ENCODE measurements around the gene HPN.

The HPN gene

DNA sequence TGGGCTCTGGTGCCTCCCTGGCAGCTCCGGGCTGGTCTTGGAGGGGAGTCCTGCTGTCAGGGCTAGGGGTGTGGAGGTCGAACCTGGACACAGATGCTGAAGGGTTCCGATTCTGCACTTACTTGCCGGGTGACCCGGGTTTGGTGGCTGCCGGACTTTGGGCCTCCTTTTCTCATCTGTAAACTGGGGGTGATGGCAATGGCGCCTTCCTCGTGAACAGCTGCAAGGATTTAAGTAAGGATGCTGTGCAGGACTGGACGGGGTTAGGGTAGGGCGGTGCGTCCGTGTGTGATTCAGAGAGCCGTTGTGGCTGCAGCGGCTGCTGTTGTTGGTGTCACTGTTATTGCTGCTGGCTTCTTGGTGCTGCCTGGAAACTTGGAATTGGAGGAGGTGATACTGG, 2.4 kb downstream of the HPN start:
- H3K4me3 ChIP-seq (ENCODE audit: low read length), result no peak overlapping the region
- TF ChIP-seq CTCF (IDR thresholded peaks at IDR 0.05; ENCODE audit: low read depth, low read length, poor library complexity, severe bottlenecking), result no peak
- TF ChIP-seq EZH2phosphoT487 (IDR thresholded peaks at IDR 0.05; ENCODE audit: borderline replicate concordance, low read length), result no peak
- peaks cover 37% of the 10 kb centered on the region for H3K27me3 ChIP-seq (ENCODE audit: control insufficient read depth, low read length)
- no peaks in the 10 kb centered on the region for H3K79me2 ChIP-seq (ENCODE audit: control insufficient read depth, low read length)
- H4K20me1 ChIP-seq (ENCODE audit: control insufficient read depth, insufficient read depth, low read depth, low read length), result no peaks in the 10 kb centered on the region
- H3K4me1 ChIP-seq (ENCODE audit: control insufficient read depth, low read length), result peaks cover 25% of the 10 kb centered on the region
- no peaks in the 10 kb centered on the region for H3K9me3 ChIP-seq (ENCODE audit: control insufficient read depth, insufficient read depth, low read length)
- no peaks in the 10 kb centered on the region for H3F3A ChIP-seq (ENCODE audit: control insufficient read depth, insufficient read depth)
- H3K27ac ChIP-seq (ENCODE audit: low read depth, low read length), result no peak overlapping the region
- H3K9me2 ChIP-seq (replicated peaks; ENCODE audit: control insufficient read depth, low read length), result no peaks in the 10 kb centered on the region
- H3K36me3 ChIP-seq (ENCODE audit: control insufficient read depth, low read length), result no peaks in the 10 kb centered on the region
- H3K4me2 ChIP-seq (ENCODE audit: low read length), result no peak overlapping the region

GRCh38 chr19:35044317-35045117, 3.0 kb downstream of the HPN start:
- H3K4me3 ChIP-seq (ENCODE audit: low read length), result no peak overlapping the region
- H4K20me1 ChIP-seq (ENCODE audit: control insufficient read depth, insufficient read depth, low read depth, low read length), result no peaks in the 10 kb centered on the region
- no peaks in the 10 kb centered on the region for H3F3A ChIP-seq (ENCODE audit: control insufficient read depth, insufficient read depth)
- peaks cover 31% of the 10 kb centered on the region for H3K27me3 ChIP-seq (ENCODE audit: control insufficient read depth, low read length)
- H3K27ac ChIP-seq (ENCODE audit: low read depth, low read length), result no peak overlapping the region
- H3K9me2 ChIP-seq (replicated peaks; ENCODE audit: control insufficient read depth, low read length), result no peaks in the 10 kb centered on the region
- no peaks in the 10 kb centered on the region for H3K36me3 ChIP-seq (ENCODE audit: control insufficient read depth, low read length)
- no peak overlapping the region for H3K4me2 ChIP-seq (ENCODE audit: low read length)
- H3K9me3 ChIP-seq (ENCODE audit: control insufficient read depth, insufficient read depth, low read length), result no peaks in the 10 kb centered on the region
- H3K79me2 ChIP-seq (ENCODE audit: control insufficient read depth, low read length), result no peaks in the 10 kb centered on the region
- H3K4me1 ChIP-seq (ENCODE audit: control insufficient read depth, low read length), result peaks cover 19% of the 10 kb centered on the region
- TF ChIP-seq CTCF (IDR thresholded peaks at IDR 0.05; ENCODE audit: low read depth, low read length, poor library complexity, severe bottlenecking), result peak; percentile 99
- no peak for TF ChIP-seq EZH2phosphoT487 (IDR thresholded peaks at IDR 0.05; ENCODE audit: borderline replicate concordance, low read length)

DNA sequence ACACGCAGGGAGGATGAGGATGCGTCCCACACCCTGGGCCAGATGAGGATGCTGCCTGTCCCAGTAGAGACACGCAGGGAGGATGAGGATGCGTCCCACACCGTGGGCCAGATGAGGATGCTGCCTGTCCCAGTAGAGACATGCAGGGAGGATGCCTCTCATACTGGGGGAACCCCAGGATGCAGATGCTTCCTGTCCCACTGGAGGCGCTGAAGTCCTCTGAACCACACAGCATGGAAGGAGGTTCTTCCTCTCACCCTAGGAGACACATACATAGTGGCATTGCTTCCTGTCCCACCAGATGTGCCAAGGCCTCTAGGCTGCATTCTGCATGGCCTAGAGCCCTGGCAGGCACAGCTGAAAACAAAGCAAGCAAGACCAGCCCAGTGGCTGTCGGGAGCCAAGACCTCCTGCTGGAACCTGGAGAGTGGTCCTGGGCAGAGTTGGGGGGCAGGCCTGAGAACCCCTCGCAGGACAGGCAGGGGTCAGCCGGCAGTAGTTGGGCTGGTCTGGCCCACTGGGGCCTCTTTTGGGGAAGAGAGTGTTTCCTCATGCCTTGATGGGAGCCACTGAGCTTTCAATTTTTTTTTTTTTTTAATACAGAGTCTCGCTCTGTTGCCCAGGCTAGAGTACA, 4.3 kb downstream of the HPN start:
- peak; percentile 69 for TF ChIP-seq CTCF (IDR thresholded peaks at IDR 0.05; ENCODE audit: low read depth, low read length, poor library complexity, severe bottlenecking)
- TF ChIP-seq EZH2phosphoT487 (IDR thresholded peaks at IDR 0.05; ENCODE audit: borderline replicate concordance, low read length), result no peak
- no peak overlapping the region for H3K4me3 ChIP-seq (ENCODE audit: low read length)
- no peak overlapping the region for H3K27ac ChIP-seq (ENCODE audit: low read depth, low read length)
- no peaks in the 10 kb centered on the region for H3K79me2 ChIP-seq (ENCODE audit: control insufficient read depth, low read length)
- H3K4me2 ChIP-seq (ENCODE audit: low read length), result no peak overlapping the region
- peaks cover 18% of the 10 kb centered on the region for H3K27me3 ChIP-seq (ENCODE audit: control insufficient read depth, low read length)
- no peaks in the 10 kb centered on the region for H3F3A ChIP-seq (ENCODE audit: control insufficient read depth, insufficient read depth)
- no peaks in the 10 kb centered on the region for H4K20me1 ChIP-seq (ENCODE audit: control insufficient read depth, insufficient read depth, low read depth, low read length)
- peaks cover 8% of the 10 kb centered on the region for H3K4me1 ChIP-seq (ENCODE audit: control insufficient read depth, low read length)
- H3K9me3 ChIP-seq (ENCODE audit: control insufficient read depth, insufficient read depth, low read length), result no peaks in the 10 kb centered on the region
- no peaks in the 10 kb centered on the region for H3K36me3 ChIP-seq (ENCODE audit: control insufficient read depth, low read length)
- no peaks in the 10 kb centered on the region for H3K9me2 ChIP-seq (replicated peaks; ENCODE audit: control insufficient read depth, low read length)

Measured in DOHH2 (cell line).